Smooth muscle cell (in vitro differentiated cells): ENCODE results near the gene RMDN2. TPM values are rescaled to one million over a fixed set of nuclear protein-coding genes. Genes with fewer than 3 reads are reported as not detected.
A peak's percentile ranks its signal among the peaks of the same experiment; 100 is the strongest.
"Not testable (repeated sequence)": the region's sequence is repeated elsewhere in the genome, so short reads cannot be mapped to it uniquely, and the experiment has no call there.

Experiments used
- DNase-seq: peaks from one replicate; lab custom pipeline; 2025; ENCODE audit not compliant: unreplicated experiment; lab: John Stamatoyannopoulos, UW
- H2AFZ ChIP-seq: fragments of 200-600 bp; sonication (generic); 2 replicates; pipeline ENCODE4 v1.6.0; 2016; ENCODE audit warnings: antibody characterized with exemption, low read depth, mild to moderate bottlenecking
- H3F3A ChIP-seq: fragments of 200-600 bp; sonication (generic); 2 replicates; pipeline ENCODE4 v1.6.0; 2017; ENCODE audit warnings: antibody characterized with exemption, low read depth
- H3K27ac ChIP-seq: fragments of 200-600 bp; sonication (generic); 2 replicates; pipeline ENCODE4 v1.5.1; 2016; ENCODE audit warnings: low read depth, mild to moderate bottlenecking
- H3K27me3 ChIP-seq: fragments of 200-600 bp; sonication (generic); 2 replicates; pipeline ENCODE4 v1.6.1; 2016; ENCODE audit warnings: low read depth, mild to moderate bottlenecking
- H3K36me3 ChIP-seq: fragments of 200-600 bp; sonication (generic); 2 replicates; pipeline ENCODE4 v1.5.1; 2016; ENCODE audit warnings: low read depth
- H3K4me1 ChIP-seq: fragments of 200-600 bp; sonication (generic); 2 replicates; pipeline ENCODE4 v1.5.1; 2016; ENCODE audit warnings: low read depth
- H3K4me2 ChIP-seq: fragments of 200-600 bp; sonication (generic); 2 replicates; pipeline ENCODE4 v1.6.0; 2016; ENCODE audit warnings: mild to moderate bottlenecking
- H3K4me3 ChIP-seq: fragments of 200-600 bp; sonication (generic); 2 replicates; pipeline ENCODE4 v1.5.1; 2016; ENCODE audit warnings: mild to moderate bottlenecking
- H3K79me2 ChIP-seq: fragments of 200-600 bp; sonication (generic); 2 replicates; pipeline ENCODE4 v1.6.0; 2016; ENCODE audit warnings: low read depth, mild to moderate bottlenecking
- H3K9ac ChIP-seq: fragments of 200-600 bp; sonication (generic); 2 replicates; pipeline ENCODE4 v1.6.0; 2016; ENCODE audit warnings: low read depth
- H3K9me3 ChIP-seq: fragments of 200-600 bp; sonication (generic); replicated peaks from 2 replicates; pipeline ENCODE4 v1.5.1; 2016; ENCODE audit warnings: low read depth
- H4K20me1 ChIP-seq: fragments of 200-600 bp; sonication (generic); 2 replicates; pipeline ENCODE4 v1.6.0; 2016; ENCODE audit warnings: low read depth
- WGBS: methylation state at CpG from one replicate; pipeline ENCODE4 v1.1.7; 2016; ENCODE audit warnings: low lambda C conversion rate; 5-methylcytosine and 5-hydroxymethylcytosine counted together
- polyA plus RNA-seq: library from polyadenylated mRNA; unstranded; fragments of >200 nt; fragmentation: Nextera tagmentation; extraction: Ambion mirVana; gene quantifications from 2 replicates; pipeline ENCODE4 v1.2.1, GENCODE V29; 2016
- total RNA-seq: library from RNA; depleted of rRNA; stranded (reverse); fragments of >200 nt; gene quantifications from 2 replicates; pipeline ENCODE4 v1.2.3, GENCODE V29; 2014
- TF ChIP-seq, protein P1 (sequence below): fragments of 200-600 bp; sonication (generic); IDR thresholded peaks from 2 replicates; pipeline ENCODE4 v1.5.1; 2017; ENCODE audit warnings: borderline replicate concordance, mild to moderate bottlenecking, antibody characterized with exemption; ENCODE audit not compliant: insufficient read depth, poor library complexity, severe bottlenecking

RMDN2 gene
- total and polyA plus RNA-seq, 2 experiments from 2014 or later, result 5.0 to 5.6 TPM

DNA sequence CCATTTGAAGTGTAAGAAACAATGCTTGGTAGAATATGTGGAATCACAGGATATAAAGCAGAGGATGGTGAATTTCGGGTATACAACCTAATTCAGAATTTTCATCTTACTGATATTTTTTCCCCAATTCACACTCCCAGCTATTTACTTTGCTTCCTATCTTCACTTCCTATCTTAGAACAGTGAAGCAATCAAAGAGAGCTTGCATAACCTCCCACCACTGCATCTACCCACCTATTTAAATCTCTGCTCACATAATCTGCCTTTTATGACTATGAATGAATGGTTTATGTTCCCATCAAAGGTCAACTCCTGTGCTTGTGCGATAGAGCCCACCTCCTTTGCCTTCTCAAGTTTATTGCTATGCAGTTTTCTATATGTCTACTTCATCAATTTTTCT, 3.3 kb downstream of the RMDN2 start:
- TF ChIP-seq, protein P1, sequence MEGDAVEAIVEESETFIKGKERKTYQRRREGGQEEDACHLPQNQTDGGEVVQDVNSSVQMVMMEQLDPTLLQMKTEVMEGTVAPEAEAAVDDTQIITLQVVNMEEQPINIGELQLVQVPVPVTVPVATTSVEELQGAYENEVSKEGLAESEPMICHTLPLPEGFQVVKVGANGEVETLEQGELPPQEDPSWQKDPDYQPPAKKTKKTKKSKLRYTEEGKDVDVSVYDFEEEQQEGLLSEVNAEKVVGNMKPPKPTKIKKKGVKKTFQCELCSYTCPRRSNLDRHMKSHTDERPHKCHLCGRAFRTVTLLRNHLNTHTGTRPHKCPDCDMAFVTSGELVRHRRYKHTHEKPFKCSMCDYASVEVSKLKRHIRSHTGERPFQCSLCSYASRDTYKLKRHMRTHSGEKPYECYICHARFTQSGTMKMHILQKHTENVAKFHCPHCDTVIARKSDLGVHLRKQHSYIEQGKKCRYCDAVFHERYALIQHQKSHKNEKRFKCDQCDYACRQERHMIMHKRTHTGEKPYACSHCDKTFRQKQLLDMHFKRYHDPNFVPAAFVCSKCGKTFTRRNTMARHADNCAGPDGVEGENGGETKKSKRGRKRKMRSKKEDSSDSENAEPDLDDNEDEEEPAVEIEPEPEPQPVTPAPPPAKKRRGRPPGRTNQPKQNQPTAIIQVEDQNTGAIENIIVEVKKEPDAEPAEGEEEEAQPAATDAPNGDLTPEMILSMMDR, result no peak
- no peak overlapping the region for H3K9ac ChIP-seq
- no peak overlapping the region for H3K4me3 ChIP-seq
- no peaks in the 10 kb centered on the region for H3F3A ChIP-seq
- H4K20me1 ChIP-seq, result no peaks in the 10 kb centered on the region
- H2AFZ ChIP-seq, result no peak overlapping the region
- no peak for DNase-seq
- peaks cover 6% of the 10 kb centered on the region for H3K4me1 ChIP-seq
- no peak overlapping the region for H3K27ac ChIP-seq
- H3K79me2 ChIP-seq, result no peaks in the 10 kb centered on the region
- H3K36me3 ChIP-seq, result no peaks in the 10 kb centered on the region
- 76% methylated on average over 2 of the region's 2 CpGs for whole genome bisulfite sequencing
- H3K9me3 ChIP-seq, result no peaks in the 10 kb centered on the region
- no peaks in the 10 kb centered on the region for H3K27me3 ChIP-seq
- no peak overlapping the region for H3K4me2 ChIP-seq

DNA sequence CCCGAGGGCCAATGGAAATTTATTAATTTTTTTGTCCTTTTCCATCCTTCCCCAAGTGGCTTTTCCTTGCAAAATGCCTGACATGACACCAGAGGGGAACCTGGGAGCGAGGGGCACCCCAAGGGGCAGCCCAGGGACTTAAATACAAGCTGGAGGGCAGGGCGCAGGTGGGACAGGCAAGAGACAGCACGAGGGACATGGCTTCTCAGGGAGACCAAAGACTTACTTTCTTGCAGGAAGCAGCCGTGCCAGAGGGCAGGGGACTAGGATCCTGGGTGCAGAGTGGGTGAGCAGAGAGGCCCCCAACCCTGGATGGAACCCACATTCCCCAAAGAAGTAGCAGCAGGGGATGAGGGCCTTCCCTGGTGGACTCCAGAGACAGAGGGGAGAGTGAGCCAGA, 5.3 kb downstream of the RMDN2 start:
- WGBS, result 93% methylated on average over 5 of the region's 5 CpGs
- H3K4me3 ChIP-seq, H3K4me1 ChIP-seq: not testable (repeated sequence)

DNA sequence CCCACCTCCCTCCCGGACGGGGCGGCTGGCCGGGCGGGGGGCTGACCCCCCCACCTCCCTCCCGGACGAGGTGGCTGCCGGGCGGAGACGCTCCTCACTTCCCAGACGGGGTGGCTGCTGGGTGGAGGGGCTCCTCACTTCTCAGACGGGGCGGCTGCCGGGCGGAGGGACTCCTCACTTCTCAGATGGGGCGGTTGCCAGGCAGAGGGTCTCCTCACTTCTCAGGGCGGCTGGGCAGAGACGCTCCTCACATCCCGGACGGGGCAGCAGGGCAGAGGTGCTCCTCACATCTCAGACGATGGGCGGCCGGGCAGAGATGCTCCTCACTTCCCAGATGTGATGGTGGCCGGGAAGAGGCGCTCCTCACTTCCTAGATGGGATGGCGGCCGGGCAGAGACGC, 7.8 kb downstream of the RMDN2 start:
- 99% methylated on average over 10 of the region's 28 CpGs for WGBS

More for the DNA sequence above, 5.3 kb downstream of the RMDN2 start:
- not testable (repeated sequence) for H3K27ac ChIP-seq, H2AFZ ChIP-seq, H3K9me3 ChIP-seq, H4K20me1 ChIP-seq, H3K79me2 ChIP-seq, H3K4me2 ChIP-seq, H3K36me3 ChIP-seq, H3K27me3 ChIP-seq, H3F3A ChIP-seq, H3K9ac ChIP-seq, DNase-seq

DNA sequence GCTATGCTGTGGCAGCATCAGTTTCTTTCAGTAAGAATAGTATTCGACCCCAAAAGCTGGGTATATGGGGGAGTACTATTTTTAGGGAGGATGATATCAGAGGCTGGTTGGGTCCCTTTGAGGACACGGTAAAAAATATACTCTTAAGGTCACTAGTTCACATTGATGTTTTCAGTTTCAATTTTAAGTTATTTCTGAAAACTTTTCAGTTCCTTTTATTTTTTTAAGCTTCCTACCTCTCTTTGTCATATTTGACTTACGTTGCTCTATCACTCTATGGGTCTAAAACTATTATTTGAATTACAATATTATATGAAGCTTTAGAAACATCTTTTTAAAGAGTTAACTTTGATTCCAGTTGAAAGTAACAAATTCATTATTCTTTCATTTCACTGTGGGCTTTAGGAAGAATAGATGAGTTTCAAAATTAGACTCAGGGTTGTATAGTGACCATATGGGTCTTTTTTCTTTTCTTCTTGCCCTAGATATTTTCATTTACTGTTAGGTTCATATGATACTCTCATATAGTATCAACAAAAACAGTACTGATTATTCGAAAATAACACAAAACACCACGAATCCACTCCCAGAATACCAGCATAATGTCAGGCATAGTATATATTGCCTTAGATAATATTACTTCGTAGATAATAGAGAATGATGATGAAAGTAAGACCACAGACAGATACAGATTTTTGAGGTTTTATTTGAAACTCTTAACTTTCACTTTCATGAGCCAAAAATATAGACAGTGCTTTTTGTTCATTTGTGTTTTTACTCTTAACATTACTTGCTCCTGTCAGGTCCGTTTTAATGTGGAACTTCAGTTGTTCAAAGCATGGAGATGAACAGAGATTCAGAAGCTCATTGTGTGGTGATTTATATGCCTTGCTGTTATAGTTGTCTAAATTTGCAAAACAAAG, 9.8 kb downstream of the RMDN2 start:
- H3K4me1 ChIP-seq, result no peaks in the 10 kb centered on the region
- 91% methylated on average over 7 of the region's 7 CpGs for WGBS
- H3K27ac ChIP-seq, result no peak overlapping the region
- DNase-seq, result no peak
- no peaks in the 10 kb centered on the region for H4K20me1 ChIP-seq
- H3F3A ChIP-seq, result no peaks in the 10 kb centered on the region
- TF ChIP-seq, protein P1, result no peak
- H3K4me2 ChIP-seq, result no peak overlapping the region
- no peak overlapping the region for H3K4me3 ChIP-seq
- no peaks in the 10 kb centered on the region for H3K36me3 ChIP-seq
- H3K9ac ChIP-seq, result no peak overlapping the region
- H3K79me2 ChIP-seq, result no peaks in the 10 kb centered on the region
- H2AFZ ChIP-seq, result no peak overlapping the region
- H3K27me3 ChIP-seq, result no peaks in the 10 kb centered on the region
- peaks cover 4% of the 10 kb centered on the region for H3K9me3 ChIP-seq

More for the DNA sequence above, 7.8 kb downstream of the RMDN2 start:
- H3K9me3 ChIP-seq, H3K79me2 ChIP-seq, DNase-seq, H3K4me3 ChIP-seq, H2AFZ ChIP-seq, H4K20me1 ChIP-seq, H3K36me3 ChIP-seq, H3K9ac ChIP-seq, H3K4me2 ChIP-seq, H3K27me3 ChIP-seq, H3K27ac ChIP-seq, H3F3A ChIP-seq, H3K4me1 ChIP-seq: not testable (repeated sequence)

DNA sequence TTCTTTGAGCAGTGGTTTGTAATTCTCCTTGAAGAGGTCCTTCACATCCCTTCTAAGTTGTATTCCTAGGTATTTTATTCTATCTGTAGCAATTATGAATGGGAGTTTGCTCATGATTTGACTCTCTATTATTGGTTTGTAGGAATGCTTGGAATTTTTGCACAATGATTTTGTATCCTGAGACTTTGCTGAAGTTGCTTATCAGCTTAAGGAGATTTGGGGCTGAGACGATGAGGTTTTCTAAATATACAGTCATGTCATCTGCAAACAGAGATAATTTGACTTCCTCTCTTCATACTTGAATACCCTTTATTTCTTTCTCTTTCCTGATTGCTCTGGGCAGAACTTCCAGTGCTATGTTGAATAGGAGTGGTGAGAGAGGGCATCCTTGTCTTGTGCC, 12.5 kb downstream of the RMDN2 start:
- H2AFZ ChIP-seq, H3F3A ChIP-seq, H3K27ac ChIP-seq, H3K4me3 ChIP-seq, DNase-seq, H3K79me2 ChIP-seq, H3K27me3 ChIP-seq, H3K9ac ChIP-seq, H3K4me1 ChIP-seq, H4K20me1 ChIP-seq, H3K36me3 ChIP-seq, H3K9me3 ChIP-seq: not testable (repeated sequence)
- peak overlapping the region; percentile 57 for H3K4me2 ChIP-seq
- WGBS, result 20% methylated on average over 1 of the region's 1 CpG

DNA sequence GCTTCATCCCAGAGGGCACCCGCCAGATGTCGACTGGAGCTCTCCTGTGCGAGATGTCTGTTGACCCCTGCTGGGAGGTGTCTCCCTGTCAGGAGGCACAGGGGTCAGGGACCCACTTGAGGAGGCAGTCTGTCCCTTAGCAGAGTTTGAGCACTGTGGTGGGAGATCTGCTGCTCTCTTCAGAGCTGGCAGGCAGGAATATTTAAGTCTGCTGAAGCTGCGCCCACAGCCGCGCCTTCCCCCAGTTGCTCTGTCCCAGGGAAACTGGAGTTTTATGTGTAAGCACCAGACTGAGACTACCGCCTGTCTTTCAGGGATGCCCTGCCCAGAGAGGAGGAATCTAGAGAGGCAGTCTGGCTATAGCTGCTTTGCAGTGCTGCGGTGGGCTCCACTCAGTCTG, 16.2 kb downstream of the RMDN2 start:
- H3K36me3 ChIP-seq, H3K4me3 ChIP-seq, H3K79me2 ChIP-seq, H3K4me2 ChIP-seq, H2AFZ ChIP-seq, H4K20me1 ChIP-seq, H3K27me3 ChIP-seq, H3K27ac ChIP-seq, H3F3A ChIP-seq, H3K9me3 ChIP-seq, DNase-seq, H3K4me1 ChIP-seq, H3K9ac ChIP-seq: not testable (repeated sequence)
- 98% methylated on average over 8 of the region's 8 CpGs for WGBS
